ENCODE results near the gene CHD9. TPM values are rescaled to one million over a fixed set of nuclear protein-coding genes. Genes with fewer than 3 reads are reported as not detected.

Gene CHD9
- total RNA-seq, 4 donors from 2014 or later, result 37.4 to 112 (median 64.4) TPM

DNA sequence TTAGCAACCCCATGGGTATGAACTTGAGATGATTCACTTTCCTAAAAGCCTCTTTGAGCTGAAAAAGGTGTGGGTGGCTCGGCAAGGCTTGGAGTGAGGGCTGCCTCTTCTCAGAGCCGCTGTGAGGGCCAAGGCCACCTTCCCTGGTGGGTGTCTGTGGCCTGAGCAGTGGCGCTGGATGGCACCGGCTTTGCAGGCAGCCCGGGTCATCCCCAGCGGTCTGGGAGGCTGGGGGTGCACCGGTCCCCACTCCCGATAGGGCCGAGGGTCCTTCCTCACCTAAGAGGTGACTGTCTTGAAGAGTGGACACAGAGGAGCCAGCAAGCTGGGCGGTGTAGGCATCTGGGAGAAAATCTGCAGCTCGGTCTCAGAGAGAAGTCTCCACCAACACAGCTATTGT, 300.3 kb downstream of the CHD9 start:
- TF ChIP-seq POLR2A (IDR thresholded peaks at IDR 0.05) (no peak), POLR2AphosphoS5 (IDR thresholded peaks at IDR 0.05) (no peak)
- TF ChIP-seq, protein P1, sequence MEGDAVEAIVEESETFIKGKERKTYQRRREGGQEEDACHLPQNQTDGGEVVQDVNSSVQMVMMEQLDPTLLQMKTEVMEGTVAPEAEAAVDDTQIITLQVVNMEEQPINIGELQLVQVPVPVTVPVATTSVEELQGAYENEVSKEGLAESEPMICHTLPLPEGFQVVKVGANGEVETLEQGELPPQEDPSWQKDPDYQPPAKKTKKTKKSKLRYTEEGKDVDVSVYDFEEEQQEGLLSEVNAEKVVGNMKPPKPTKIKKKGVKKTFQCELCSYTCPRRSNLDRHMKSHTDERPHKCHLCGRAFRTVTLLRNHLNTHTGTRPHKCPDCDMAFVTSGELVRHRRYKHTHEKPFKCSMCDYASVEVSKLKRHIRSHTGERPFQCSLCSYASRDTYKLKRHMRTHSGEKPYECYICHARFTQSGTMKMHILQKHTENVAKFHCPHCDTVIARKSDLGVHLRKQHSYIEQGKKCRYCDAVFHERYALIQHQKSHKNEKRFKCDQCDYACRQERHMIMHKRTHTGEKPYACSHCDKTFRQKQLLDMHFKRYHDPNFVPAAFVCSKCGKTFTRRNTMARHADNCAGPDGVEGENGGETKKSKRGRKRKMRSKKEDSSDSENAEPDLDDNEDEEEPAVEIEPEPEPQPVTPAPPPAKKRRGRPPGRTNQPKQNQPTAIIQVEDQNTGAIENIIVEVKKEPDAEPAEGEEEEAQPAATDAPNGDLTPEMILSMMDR (IDR thresholded peaks at IDR 0.05), result no peak
- H3K27ac ChIP-seq, result no peak overlapping the region
- H3K4me1 ChIP-seq, result no peaks in the 10 kb centered on the region
- H3K4me3 ChIP-seq, result no peak overlapping the region
- H3K36me3 ChIP-seq, result no peaks in the 10 kb centered on the region
- intact Hi-C loops (cut with DNase I; ENCODE audit: low total_unique reads), result no loop called here
- DNase-seq, result no peak
- 82 to 90% methylated on average over 2 to 7 of the region's 11 CpGs for WGBS, 2 donors (ENCODE audit: low coverage in 1 of 2)
- in situ Hi-C loops (cut with MboI; ENCODE audit: low pct_ligation_motif_present in 1 of 4, low pct_unique_long_range_greater_than_20kb in 1 of 4, low sequenced_read_pairs in 3 of 4), result no loop called here
- H3K27me3 ChIP-seq, result no peaks in the 10 kb centered on the region
- no peaks in the 10 kb centered on the region for H3K9me3 ChIP-seq

GRCh38 chr16:53356478-53357207, 301.9 kb downstream of the CHD9 start:
- DNase-seq, result no peak
- in situ Hi-C loops (cut with MboI; ENCODE audit: low pct_ligation_motif_present in 1 of 4, low pct_unique_long_range_greater_than_20kb in 1 of 4, low sequenced_read_pairs in 3 of 4), result no loop called here
- intact Hi-C loops (cut with DNase I; ENCODE audit: low total_unique reads), result no loop called here

GRCh38 chr16:53357208-53357586, 302.4 kb downstream of the CHD9 start:
- intact Hi-C loops (cut with DNase I; ENCODE audit: low total_unique reads), result no loop called here

More at GRCh38 chr16:53356478-53357207, 301.9 kb downstream of the CHD9 start:
- Histone ChIP-seq H3K36me3 (no peaks in the 10 kb centered on the region), H3K27me3 (no peaks in the 10 kb centered on the region), H3K9me3 (no peaks in the 10 kb centered on the region), H3K4me3 (no peak overlapping the region), H3K4me1 (no peaks in the 10 kb centered on the region), H3K27ac (no peak overlapping the region)
- 46% methylated on average over 4 of the region's 4 CpGs; no CpG with 5 or more reads in 1 of the 2 donors for WGBS, 2 donors (ENCODE audit: low coverage in 1 of 2)
- TF ChIP-seq, protein P1 (IDR thresholded peaks at IDR 0.05), result no peak
- TF ChIP-seq POLR2AphosphoS5 (IDR thresholded peaks at IDR 0.05) (no peak), POLR2A (IDR thresholded peaks at IDR 0.05) (no peak), EP300 (IDR thresholded peaks at IDR 0.05; ENCODE audit: low read depth) (no peak)

DNA sequence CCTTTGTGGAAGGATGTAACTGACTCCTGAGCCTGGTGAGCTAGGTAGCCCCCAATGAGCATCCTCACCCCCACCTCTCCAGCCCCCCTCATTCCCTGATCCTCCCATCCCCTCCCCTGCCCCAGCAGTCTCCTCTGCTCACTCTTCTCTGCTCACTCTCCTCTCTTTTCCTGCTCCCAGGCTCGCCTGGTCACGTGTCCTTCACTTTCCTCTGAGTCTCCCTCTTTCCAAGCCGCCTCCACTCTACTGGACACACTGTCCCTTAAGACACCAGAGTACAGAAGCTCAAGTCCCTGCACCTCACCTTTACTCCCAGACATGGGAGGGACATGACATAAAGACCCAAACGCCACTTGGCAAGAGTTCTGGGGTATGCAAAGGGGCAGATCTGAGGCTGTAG, 303.2 kb downstream of the CHD9 start:
- no peak for TF ChIP-seq POLR2AphosphoS5 (IDR thresholded peaks at IDR 0.05)
- no peak for TF ChIP-seq POLR2A (IDR thresholded peaks at IDR 0.05)
- no peak for DNase-seq
- no peak overlapping the region for H3K4me3 ChIP-seq
- intact Hi-C loops (cut with DNase I; ENCODE audit: low total_unique reads), result no loop called here
- no peaks in the 10 kb centered on the region for H3K36me3 ChIP-seq
- WGBS, 2 donors (ENCODE audit: low coverage in 1 of 2), result 71 to 72% methylated on average over 2 to 4 of the region's 4 CpGs
- no peak overlapping the region for H3K27ac ChIP-seq
- no peaks in the 10 kb centered on the region for H3K27me3 ChIP-seq
- in situ Hi-C loops (cut with MboI; ENCODE audit: low pct_ligation_motif_present in 1 of 4, low pct_unique_long_range_greater_than_20kb in 1 of 4, low sequenced_read_pairs in 3 of 4), result no loop called here
- no peaks in the 10 kb centered on the region for H3K4me1 ChIP-seq
- no peaks in the 10 kb centered on the region for H3K9me3 ChIP-seq

More at GRCh38 chr16:53357208-53357586, 302.4 kb downstream of the CHD9 start:
- DNase-seq, result no peak
- no peak overlapping the region for H3K4me3 ChIP-seq
- 88% methylated on average over 3 of the region's 5 CpGs; no CpG with 5 or more reads in 1 of the 2 donors for WGBS, 2 donors (ENCODE audit: low coverage in 1 of 2)
- no peaks in the 10 kb centered on the region for H3K27me3 ChIP-seq
- H3K4me1 ChIP-seq, result no peaks in the 10 kb centered on the region
- in situ Hi-C loops (cut with MboI; ENCODE audit: low pct_ligation_motif_present in 1 of 4, low pct_unique_long_range_greater_than_20kb in 1 of 4, low sequenced_read_pairs in 3 of 4), result no loop called here
- TF ChIP-seq EP300 (IDR thresholded peaks at IDR 0.05; ENCODE audit: low read depth) (no peak), POLR2A (IDR thresholded peaks at IDR 0.05) (no peak), POLR2AphosphoS5 (IDR thresholded peaks at IDR 0.05) (no peak)
- TF ChIP-seq, protein P1 (IDR thresholded peaks at IDR 0.05), result no peak
- H3K27ac ChIP-seq, result no peak overlapping the region
- H3K9me3 ChIP-seq, result no peaks in the 10 kb centered on the region
- no peaks in the 10 kb centered on the region for H3K36me3 ChIP-seq
